ENCODE data around the gene SLC6A15.

SLC6A15 gene

DNA sequence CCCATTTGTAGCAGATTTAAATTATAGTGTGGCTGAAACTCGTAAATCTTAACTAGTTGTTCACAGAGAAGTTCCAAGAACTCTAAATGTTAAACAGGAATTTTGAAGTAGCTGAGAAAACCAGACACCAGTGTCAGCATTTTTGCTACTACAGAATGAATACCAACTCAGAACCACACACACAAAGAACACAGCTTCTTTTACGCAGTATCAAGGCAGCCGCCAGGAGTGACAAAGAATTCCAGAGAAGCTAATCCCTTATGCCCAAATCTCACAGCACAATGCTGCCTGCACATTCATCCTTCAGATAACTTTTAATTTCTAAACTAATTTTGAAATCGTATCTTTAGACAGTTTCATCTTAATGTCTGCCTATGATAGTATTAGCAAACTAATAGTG, 37.4 kb downstream of the SLC6A15 start:
- TF ChIP-seq CTCF (conservative IDR thresholded peaks at IDR 0.05; ENCODE audit: low read depth, low read length), result no peak
- Histone ChIP-seq H3K4me3 (IDR thresholded peaks at IDR 0.05; ENCODE audit: insufficient read depth, low read depth, low read length) (no peak overlapping the region), H4K20me1 (ENCODE audit: insufficient read depth) (no peaks in the 10 kb centered on the region), H3K79me2 (ENCODE audit: insufficient read depth, low read depth) (no peaks in the 10 kb centered on the region), H3K9ac (no peak overlapping the region), H2AFZ (ENCODE audit: low read depth) (no peak overlapping the region), H3K4me2 (no peak overlapping the region), H3K36me3 (ENCODE audit: insufficient read depth) (no peaks in the 10 kb centered on the region), H3K27me3 (ENCODE audit: insufficient read depth, low read depth) (no peaks in the 10 kb centered on the region), H3K27ac (no peak overlapping the region), H3K4me1 (ENCODE audit: low read depth, poor library complexity, severe bottlenecking) (no peaks in the 10 kb centered on the region)

DNA sequence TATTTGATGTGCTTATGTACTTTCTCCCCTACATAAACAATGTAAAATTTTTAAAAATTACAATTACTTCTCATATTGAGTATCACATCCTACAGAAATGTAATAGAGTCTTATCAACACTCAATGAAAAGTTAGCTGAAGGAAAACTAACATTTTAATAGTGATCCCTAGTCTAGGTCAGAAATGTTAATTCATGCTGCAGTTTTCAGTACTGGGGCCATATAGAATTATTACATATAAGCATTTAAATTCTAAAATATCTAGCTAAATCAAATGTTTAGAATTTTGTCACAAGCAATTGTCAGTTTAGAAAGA, 37.8 kb downstream of the SLC6A15 start:
- no peak overlapping the region for H3K9ac ChIP-seq
- H3K4me1 ChIP-seq (ENCODE audit: low read depth, poor library complexity, severe bottlenecking), result no peaks in the 10 kb centered on the region
- no peak overlapping the region for H3K4me3 ChIP-seq (IDR thresholded peaks at IDR 0.05; ENCODE audit: insufficient read depth, low read depth, low read length)
- no peaks in the 10 kb centered on the region for H3K27me3 ChIP-seq (ENCODE audit: insufficient read depth, low read depth)
- no peaks in the 10 kb centered on the region for H4K20me1 ChIP-seq (ENCODE audit: insufficient read depth)
- no peak overlapping the region for H2AFZ ChIP-seq (ENCODE audit: low read depth)
- H3K36me3 ChIP-seq (ENCODE audit: insufficient read depth), result no peaks in the 10 kb centered on the region
- no peaks in the 10 kb centered on the region for H3K79me2 ChIP-seq (ENCODE audit: insufficient read depth, low read depth)
- H3K4me2 ChIP-seq, result no peak overlapping the region
- TF ChIP-seq CTCF (conservative IDR thresholded peaks at IDR 0.05; ENCODE audit: low read depth, low read length), result peak; percentile 26; the same call in 1 of the 2 replicates
- H3K27ac ChIP-seq, result no peak overlapping the region

DNA sequence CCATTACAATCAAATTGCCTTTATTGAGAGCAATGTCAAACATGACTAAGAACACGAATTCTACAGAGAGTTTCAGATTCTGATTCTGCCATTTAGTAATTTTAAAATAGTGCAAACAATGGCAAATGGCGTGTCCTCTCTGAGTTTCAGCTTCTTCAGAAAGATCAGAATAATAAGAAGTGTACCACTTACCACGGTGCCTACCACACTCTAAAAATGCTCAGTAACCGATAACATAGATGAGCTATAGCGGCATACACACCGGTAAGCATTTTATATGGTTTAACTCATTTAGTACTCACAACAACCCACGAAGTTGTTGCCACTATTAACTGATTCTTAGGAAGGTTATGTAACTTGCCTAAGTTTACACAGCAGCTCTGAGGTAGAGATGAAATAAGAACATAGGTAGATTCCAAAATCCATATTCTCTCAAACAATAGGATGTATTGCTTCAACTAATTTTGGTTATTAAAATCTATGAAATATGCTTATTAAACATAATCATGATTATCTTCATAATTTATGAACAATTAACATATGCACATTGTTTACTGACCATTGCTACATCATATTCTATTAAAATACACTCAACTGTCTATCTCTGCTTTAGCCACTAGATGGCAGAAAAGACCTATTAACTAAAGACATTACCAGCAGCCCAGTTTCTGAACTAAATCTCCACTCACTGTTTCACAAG, 38.3 kb downstream of the SLC6A15 start:
- Histone ChIP-seq H4K20me1 (ENCODE audit: insufficient read depth) (no peaks in the 10 kb centered on the region), H3K4me2 (no peak overlapping the region), H3K4me3 (IDR thresholded peaks at IDR 0.05; ENCODE audit: insufficient read depth, low read depth, low read length) (no peak overlapping the region), H3K27me3 (ENCODE audit: insufficient read depth, low read depth) (no peaks in the 10 kb centered on the region), H3K27ac (no peak overlapping the region), H3K36me3 (ENCODE audit: insufficient read depth) (no peaks in the 10 kb centered on the region), H3K79me2 (ENCODE audit: insufficient read depth, low read depth) (no peaks in the 10 kb centered on the region), H3K9ac (no peak overlapping the region), H2AFZ (ENCODE audit: low read depth) (no peak overlapping the region), H3K4me1 (ENCODE audit: low read depth, poor library complexity, severe bottlenecking) (no peaks in the 10 kb centered on the region)
- TF ChIP-seq CTCF (conservative IDR thresholded peaks at IDR 0.05; ENCODE audit: low read depth, low read length), result peak; percentile 70

GRCh38 chr12:84862186-84862585, 50.4 kb downstream of the SLC6A15 start:
- H3K9ac ChIP-seq, result no peak overlapping the region
- H3K36me3 ChIP-seq (ENCODE audit: insufficient read depth), result no peaks in the 10 kb centered on the region
- H3K4me2 ChIP-seq, result no peak overlapping the region
- no peaks in the 10 kb centered on the region for H4K20me1 ChIP-seq (ENCODE audit: insufficient read depth)
- H3K27ac ChIP-seq, result no peak overlapping the region
- no peak overlapping the region for H2AFZ ChIP-seq (ENCODE audit: low read depth)
- no peak for TF ChIP-seq CTCF (conservative IDR thresholded peaks at IDR 0.05; ENCODE audit: low read depth, low read length)
- H3K79me2 ChIP-seq (ENCODE audit: insufficient read depth, low read depth), result no peaks in the 10 kb centered on the region
- no peaks in the 10 kb centered on the region for H3K27me3 ChIP-seq (ENCODE audit: insufficient read depth, low read depth)
- no peaks in the 10 kb centered on the region for H3K4me1 ChIP-seq (ENCODE audit: low read depth, poor library complexity, severe bottlenecking)
- H3K4me3 ChIP-seq (IDR thresholded peaks at IDR 0.05; ENCODE audit: insufficient read depth, low read depth, low read length), result no peak overlapping the region
